Right lobe of liver (tissue), 6 donors: ENCODE data around the gene CASZ1. TPM values are rescaled to one million over a fixed set of nuclear protein-coding genes. Genes with fewer than 3 reads are reported as not detected.
A peak's percentile ranks its signal among the peaks of the same experiment; 100 is the strongest.

Experiments used
- ATAC-seq, 4 donors: fragments of 200-7000 bp; cut with Tn5 transposase; one replicate each; pipeline ENCODE4 v1.9.1; 2020; ENCODE audit warnings: mild to moderate bottlenecking in 4 of 4, moderate library complexity in 4 of 4
- DNase-seq, 3 donors: peaks; one replicate each; pipeline ENCODE4 v3.0.0-alpha.2; 2020
- H3K27ac ChIP-seq, 3 donors: fragments of 200-600 bp; one replicate each; pipeline ENCODE4 v1.8.0; 2022
- H3K27me3 ChIP-seq, 2 donors: fragments of 200-600 bp; one replicate each; pipeline ENCODE4 v1.8.0; 2022
- H3K36me3 ChIP-seq, 4 donors: fragments of 200-600 bp; sonication (generic) in 1 of 4; one replicate each; pipeline versions ENCODE4 v1.5.1 to v1.8.0; 2017 to 2022; ENCODE audit warnings: control low read depth in 1 of 4
- H3K4me1 ChIP-seq, 4 donors: fragments of 200-600 bp; sonication (generic) in 1 of 4; one replicate each; pipeline versions ENCODE4 v1.5.1 to v1.8.0; 2017 to 2022; ENCODE audit warnings: control low read depth in 1 of 4
- H3K4me3 ChIP-seq, 3 donors: fragments of 200-600 bp; one replicate each; pipeline ENCODE4 v1.8.0; 2022
- H3K9me3 ChIP-seq, 4 donors: fragments of 200-600 bp; sonication (generic) in 1 of 4; one replicate each; pipeline versions ENCODE4 v1.5.1 to v1.8.0; 2017 to 2022; ENCODE audit warnings: control low read depth in 1 of 4
- CTCF ChIP-seq, 4 donors: fragments of 200-600 bp in 3 of 4; fragments of 450-650 bp in 1 of 4; IDR thresholded peaks; one replicate each; pipeline versions ENCODE4 v1.5.1 to v1.8.0; 2016 to 2022; ENCODE audit warnings: antibody characterized with exemption in 4 of 4, mild to moderate bottlenecking in 2 of 4
- POLR2A ChIP-seq: fragments of 450-650 bp; IDR thresholded peaks from one replicate; pipeline ENCODE4 v1.6.1; 2017; ENCODE audit warnings: antibody characterized with exemption, mild to moderate bottlenecking
- WGBS: methylation state at CpG from one replicate; pipeline ENCODE4 v1.1.6; 2018; ENCODE audit warnings: low coverage, low lambda C conversion rate; ENCODE audit not compliant: insufficient coverage; ENCODE audit errors: missing lambda C conversion rate; 5-methylcytosine and 5-hydroxymethylcytosine counted together
- intact Hi-C, 2 donors: fragments of 100-400 bp; cut with DNase I; formaldehyde crosslinking; loops; one replicate each; pipeline versions ENCODE4 v1.11.2 to v1.14.1; 2022
- total RNA-seq, 6 experiments: library from RNA; depleted of rRNA in 2 of 6; stranded (reverse); fragments of >200 nt in 2 of 6; fragmentation: NEBNext Ultra II Directional in 3 of 6; extraction: Animal tissue kit (Norgen Biotek cat#: 25700) in 3 of 6; gene quantifications; one replicate each; pipeline versions ENCODE4 v1.1.0 to v1.2.4, GENCODE V29; 2016 to 2023
- donor health status: DM: no; HTN: yes; CAD: no.
- donor health status: DM: no; HTN: no; CAD: no.
- donor health status: DM: no; HTN: no; CAD: no.
- donor health status: DM: no; HTN: yes; CAD: no.
- donor health status: DM: no; HTN: yes; CAD: no.

Gene CASZ1
- total RNA-seq, 6 experiments from 2014 or later, result 3.1 to 10.1 (median 5.3) TPM

- TF ChIP-seq POLR2A (no peak), CTCF (IDR thresholded peaks at IDR 0.05) (no peak)
- ATAC-seq (no peak), DNase-seq (no peak)
- no peak overlapping the region for H3K27ac ChIP-seq
- no peak overlapping the region for H3K4me3 ChIP-seq
- intact Hi-C loops, result loop anchor here in 1 of 2 donors (10.0 kb wide), 1 partner anchor 72 kb away; no protein-coding TSS in a partner anchor
- no peaks in the 10 kb centered on the region for H3K36me3 ChIP-seq
- H3K27me3 ChIP-seq, result no peaks in the 10 kb centered on the region
- peaks cover 0 to 18% (median 6%) of the 10 kb centered on the region in 4 donors for H3K4me1 ChIP-seq
- H3K9me3 ChIP-seq, result no peaks in the 10 kb centered on the region
- 3% methylated on average over 9 of the region's 9 CpGs for WGBS
Observed at GRCh38 chr1:10793129-10793651, 3.3 kb downstream of the CASZ1 start.

- TF ChIP-seq CTCF (IDR thresholded peaks at IDR 0.05) (no peak), POLR2A (no peak)
- H3K27me3 ChIP-seq, result no peaks in the 10 kb centered on the region
- peaks cover 0 to 18% (median 4%) of the 10 kb centered on the region in 4 donors for H3K4me1 ChIP-seq
- intact Hi-C loops, result loop anchor here in 1 of 2 donors (10.0 kb wide), 1 partner anchor 73 kb away; no protein-coding TSS in a partner anchor
- no peak overlapping the region for H3K4me3 ChIP-seq
- H3K36me3 ChIP-seq, result no peaks in the 10 kb centered on the region
- ATAC-seq (no peak), DNase-seq (no peak)
- 36% methylated on average over 8 of the region's 8 CpGs for WGBS
- no peak overlapping the region for H3K27ac ChIP-seq
- no peaks in the 10 kb centered on the region for H3K9me3 ChIP-seq
Observed at GRCh38 chr1:10791105-10791951, 5.1 kb downstream of the CASZ1 start.

GRCh38 chr1:10789803-10790702 is 6.4 kb downstream of the CASZ1 start:
- Histone ChIP-seq H3K27ac (no peak overlapping the region), H3K9me3 (no peaks in the 10 kb centered on the region), H3K36me3 (no peaks in the 10 kb centered on the region), H3K4me3 (no peak overlapping the region), H3K27me3 (no peaks in the 10 kb centered on the region), H3K4me1 (peaks cover 0 to 11% (median 4%) of the 10 kb centered on the region in 4 donors)
- 74% methylated on average over 22 of the region's 27 CpGs for WGBS
- DNase-seq (peak in 1 of 3 donors; percentile 13), ATAC-seq (no peak)
- TF ChIP-seq POLR2A (no peak), CTCF (IDR thresholded peaks at IDR 0.05) (no peak)
- intact Hi-C loops, result loop anchor here in 1 of 2 donors (10.0 kb wide), 1 partner anchor 75 kb away; no protein-coding TSS in a partner anchor

GRCh38 chr1:10789047-10789791 is 7.2 kb downstream of the CASZ1 start:
- Histone ChIP-seq H3K27me3 (no peaks in the 10 kb centered on the region), H3K4me1 (peaks cover 0 to 6% (median 2%) of the 10 kb centered on the region in 4 donors), H3K27ac (no peak overlapping the region), H3K4me3 (no peak overlapping the region), H3K36me3 (no peaks in the 10 kb centered on the region), H3K9me3 (no peaks in the 10 kb centered on the region)
- DNase-seq, result peak in 1 of 3 donors; percentile 5
- intact Hi-C loops, result no loop called here
- whole genome bisulfite sequencing, result 79% methylated on average over 6 of the region's 8 CpGs
- TF ChIP-seq CTCF (IDR thresholded peaks at IDR 0.05) (no peak), POLR2A (no peak)
- ATAC-seq, result no peak
